ENCODE results near the gene PHYH.
"Not testable (repeated sequence)": the region's sequence is repeated elsewhere in the genome, so short reads cannot be mapped to it uniquely, and the experiment has no call there.

PHYH gene

DNA sequence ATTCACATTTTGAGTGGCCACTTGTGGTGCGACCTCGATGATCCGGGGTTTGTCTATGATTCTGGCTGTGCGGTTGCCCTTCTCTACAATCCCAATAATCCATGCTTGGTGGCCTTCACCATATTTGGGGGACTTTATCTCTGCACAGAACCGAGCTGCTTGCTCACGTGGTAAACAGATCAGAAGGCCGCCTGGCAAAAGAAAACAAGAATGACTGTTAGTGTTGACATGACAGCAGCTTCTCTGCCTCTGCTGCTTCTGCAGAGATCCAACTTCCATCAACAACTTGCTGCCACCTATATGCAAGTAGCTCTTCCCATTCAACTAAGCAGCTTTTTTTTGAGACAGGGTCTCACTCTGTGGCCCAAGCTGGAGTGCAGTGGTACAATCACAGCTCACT, 19.3 kb upstream of the PHYH start:
- DNase-seq, result no peak

- DNase-seq, result no peak
These were observed 17.6 kb upstream of the PHYH start for GRCh38 chr10:13317474-13317873.

GRCh38 chr10:13316635-13317311, 16.9 kb upstream of the PHYH start:
- no peak for DNase-seq

DNA sequence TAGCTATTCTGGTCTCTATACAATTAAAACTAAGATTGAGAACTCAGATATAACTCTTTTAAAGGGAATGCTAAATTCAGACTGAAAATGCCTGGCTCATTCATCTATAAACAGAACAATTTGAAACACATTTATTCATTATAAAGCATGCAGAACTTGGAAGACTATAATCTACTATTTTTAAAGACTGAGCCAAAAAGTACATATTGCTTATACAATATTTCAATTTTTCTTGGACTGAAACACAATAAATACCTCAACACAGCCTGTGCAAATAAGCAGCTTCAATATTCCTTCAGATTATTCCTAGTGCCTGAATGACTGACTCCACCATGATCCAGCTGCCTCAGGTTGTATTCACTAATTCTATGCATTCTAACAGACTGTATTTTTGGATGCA, 15.5 kb upstream of the PHYH start:
- DNase-seq, result no peak

DNA sequence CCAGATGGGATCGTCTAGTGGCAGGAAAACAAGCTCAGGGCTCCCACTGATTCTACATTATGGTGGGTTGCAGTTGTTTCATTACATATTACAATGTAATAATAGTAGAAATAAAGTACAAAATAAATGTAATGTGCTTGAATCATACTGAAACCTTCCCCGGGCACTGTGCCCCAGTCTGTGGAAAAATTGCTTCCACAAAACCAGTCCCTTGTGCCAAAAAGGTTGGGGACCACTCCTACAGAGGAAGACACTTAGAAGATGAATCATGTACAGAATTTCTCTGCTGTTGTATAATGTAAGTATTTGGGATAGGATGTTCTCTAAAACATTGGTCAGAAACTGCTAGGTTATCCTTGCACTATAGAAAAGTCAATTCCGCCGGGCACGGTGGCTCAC, 11.3 kb upstream of the PHYH start:
- no peak for DNase-seq

GRCh38 chr10:13310518-13311176, 10.8 kb upstream of the PHYH start:
- no peak for DNase-seq

GRCh38 chr10:13309792-13310191, 9.9 kb upstream of the PHYH start:
- no peak for DNase-seq

GRCh38 chr10:13308096-13308495, 8.2 kb upstream of the PHYH start:
- DNase-seq, result no peak

GRCh38 chr10:13306103-13306502, 6.2 kb upstream of the PHYH start:
- no peak for DNase-seq

- DNase-seq, result no peak
These were observed 3.1 kb upstream of the PHYH start for GRCh38 chr10:13302821-13303555.

- DNase-seq, result no peak
These were observed 972 bp downstream of the PHYH start for GRCh38 chr10:13298748-13299436.

- DNase-seq, result no peak
These were observed 3.4 kb downstream of the PHYH start for GRCh38 chr10:13296476-13296875.

- no peak for DNase-seq
These were observed 5.1 kb downstream of the PHYH start for GRCh38 chr10:13294784-13295183.

- no peak for DNase-seq
These were observed 7.8 kb downstream of the PHYH start for GRCh38 chr10:13291821-13292773.

DNA sequence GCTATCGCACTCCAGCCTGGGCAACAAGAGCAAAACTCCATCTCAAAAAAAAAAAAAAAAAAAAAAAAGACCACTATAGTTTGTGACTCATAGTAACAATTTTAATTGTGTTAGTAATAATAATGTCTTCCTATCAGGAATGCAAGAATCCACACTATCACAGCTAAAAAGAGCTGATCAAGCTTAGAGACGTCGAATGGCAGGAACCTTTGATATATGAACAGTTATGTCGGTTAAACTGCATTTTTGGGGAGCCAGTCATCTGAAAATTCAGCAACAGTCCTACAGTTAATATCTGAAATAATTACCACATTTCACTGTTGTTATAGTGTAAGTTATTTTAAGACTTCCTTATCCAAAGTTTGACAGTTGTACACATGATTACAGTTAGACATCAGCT, 8.8 kb downstream of the PHYH start:
- no peak for DNase-seq

- DNase-seq, result no peak
These were observed 15.8 kb downstream of the PHYH start for GRCh38 chr10:13284050-13284449.

DNA sequence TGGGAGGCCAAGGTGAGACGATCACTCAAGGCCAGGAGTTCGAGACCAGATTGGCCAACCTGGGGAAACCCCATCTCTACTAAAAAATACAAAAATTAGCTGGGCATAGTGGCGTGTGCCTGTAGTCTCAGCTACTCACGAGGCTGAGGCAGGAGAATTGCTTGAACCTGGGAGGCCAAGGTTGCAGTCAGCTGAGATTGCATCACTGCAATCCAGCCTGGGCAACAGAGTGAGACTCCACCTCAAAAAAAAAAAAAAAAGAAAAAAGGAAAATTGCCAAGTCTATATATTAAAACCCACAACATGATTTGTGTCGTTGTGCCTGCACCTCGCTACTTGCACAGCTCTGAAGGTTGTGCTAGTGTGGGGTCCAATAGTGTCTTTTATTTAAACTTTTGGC, 17.5 kb downstream of the PHYH start:
- not testable (repeated sequence) for DNase-seq

DNA sequence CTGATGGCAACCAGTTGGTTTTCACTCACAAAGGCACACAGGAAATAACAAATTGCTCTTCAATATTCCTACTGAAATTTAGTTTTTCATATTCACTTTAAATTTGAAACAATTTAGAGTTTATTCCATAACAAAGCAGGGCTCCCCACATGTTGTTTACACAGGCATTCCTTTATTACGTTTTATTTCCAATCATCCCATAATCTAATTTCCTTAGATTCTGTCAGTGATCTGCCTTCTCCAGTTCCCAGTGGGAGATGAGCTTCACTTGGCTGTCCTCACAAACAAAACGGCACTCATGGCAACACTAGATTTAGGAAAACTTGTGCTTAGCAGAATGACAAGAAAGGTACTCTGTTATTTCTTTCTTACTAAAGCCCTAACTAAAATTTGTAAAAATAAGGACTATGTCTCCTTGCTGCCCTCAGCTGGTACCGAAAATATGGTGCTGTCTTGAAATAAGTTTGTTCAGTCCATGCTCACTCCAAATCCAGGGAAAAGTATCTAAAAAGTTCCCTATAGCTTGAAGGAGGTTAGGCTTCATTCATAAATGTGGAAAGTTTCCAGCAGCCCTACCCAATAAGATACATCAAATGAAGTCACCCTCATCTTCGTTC, 23.0 kb downstream of the PHYH start:
- no peak for DNase-seq

- not testable (repeated sequence) for DNase-seq
These were observed 23.7 kb downstream of the PHYH start for GRCh38 chr10:13276146-13276545.

GRCh38 chr10:13272164-13272571, 27.7 kb downstream of the PHYH start:
- peak; percentile 82 for DNase-seq

DNA sequence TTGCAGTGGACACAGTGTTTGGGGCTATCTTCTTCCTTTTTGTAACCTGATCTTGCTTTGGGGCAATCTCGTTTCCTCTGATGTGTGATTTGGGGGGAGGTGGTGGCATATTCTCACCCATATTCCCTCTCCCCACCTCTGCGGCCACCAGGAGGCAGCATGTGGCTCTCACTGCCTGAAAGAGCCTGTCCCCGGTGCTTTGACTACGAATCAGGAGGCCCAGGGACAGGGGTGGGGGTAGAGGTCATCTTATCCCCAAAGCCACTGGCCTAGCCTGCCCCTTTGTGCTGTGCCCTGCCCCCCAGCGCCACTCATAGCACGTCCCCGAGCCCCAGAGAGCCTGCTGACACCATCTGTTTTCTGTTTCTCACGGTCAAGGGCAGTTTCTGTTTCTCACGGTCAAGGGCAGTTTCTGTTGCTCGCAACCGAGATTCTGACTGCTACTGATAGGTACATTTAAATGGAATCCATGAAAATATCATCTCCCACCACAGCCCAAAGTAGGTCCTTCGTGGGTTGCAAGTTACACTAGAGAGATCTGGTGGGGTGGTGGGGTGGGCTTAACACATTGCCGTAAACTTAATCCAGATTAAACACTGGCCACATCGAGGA, 28.2 kb downstream of the PHYH start:
- peak; percentile 38 for DNase-seq
